Stimulated activated CD4-positive, alpha-beta T cell treated with anti-CD3 and anti-CD28 coated beads, Interleukin-2, amount 100 ng/mL, for 4 hours (primary cell): ENCODE results near the gene DERL3.

Source experiments
- DNase-seq: peaks from one replicate; pipeline ENCODE4 v3.0.0-alpha.2; 2020; ENCODE audit warnings: low read depth

Gene DERL3

DNA sequence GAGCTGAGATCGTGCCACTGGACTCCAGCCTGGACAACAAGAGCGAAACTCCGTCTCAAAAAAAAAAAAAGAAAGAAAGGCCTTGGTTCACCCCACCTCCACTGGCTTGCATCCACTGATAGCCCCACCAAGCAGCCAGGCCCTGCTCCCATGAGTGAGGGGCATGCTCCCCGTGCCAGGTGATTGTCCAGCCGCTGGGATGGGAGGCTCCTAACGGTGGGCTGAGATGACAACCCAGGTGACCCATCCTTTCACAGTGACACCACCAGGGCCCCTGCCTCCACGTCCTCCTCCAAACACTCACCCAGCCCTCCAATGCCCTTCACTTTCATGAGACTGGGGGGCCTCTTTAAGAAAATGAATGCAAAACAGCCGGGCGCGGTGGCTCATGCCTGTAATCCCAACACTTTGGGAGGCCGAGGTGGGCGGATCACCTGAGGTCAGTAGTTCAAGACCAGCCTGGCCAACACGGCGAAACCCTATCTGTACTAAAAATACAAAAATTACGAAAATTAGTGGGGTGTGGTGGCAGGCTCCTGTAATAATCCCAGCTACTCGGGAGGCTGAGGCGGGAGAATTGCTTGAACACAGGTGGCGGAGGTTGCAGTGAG lies 8.6 kb upstream of the DERL3 start:
- DNase-seq = no peak

DNA sequence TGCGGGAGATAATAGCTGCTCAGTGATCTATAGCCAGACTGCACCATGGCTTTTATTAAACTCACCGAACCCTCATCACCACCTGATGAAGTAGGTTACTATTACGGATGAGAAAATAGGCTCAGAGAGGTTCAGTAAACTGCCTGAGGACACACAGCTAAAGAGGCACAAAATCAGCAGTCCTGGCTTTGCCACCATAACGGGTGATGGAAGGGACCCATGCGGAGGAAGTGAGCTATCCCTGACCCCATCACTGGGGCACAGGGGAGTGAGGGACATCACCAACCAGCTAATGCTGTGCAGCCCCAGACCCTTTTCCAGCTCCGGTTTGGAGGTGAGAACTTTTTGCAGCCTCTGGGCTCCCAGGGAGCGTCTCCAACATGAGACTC lies 7.3 kb upstream of the DERL3 start:
- DNase-seq = no peak

DNA sequence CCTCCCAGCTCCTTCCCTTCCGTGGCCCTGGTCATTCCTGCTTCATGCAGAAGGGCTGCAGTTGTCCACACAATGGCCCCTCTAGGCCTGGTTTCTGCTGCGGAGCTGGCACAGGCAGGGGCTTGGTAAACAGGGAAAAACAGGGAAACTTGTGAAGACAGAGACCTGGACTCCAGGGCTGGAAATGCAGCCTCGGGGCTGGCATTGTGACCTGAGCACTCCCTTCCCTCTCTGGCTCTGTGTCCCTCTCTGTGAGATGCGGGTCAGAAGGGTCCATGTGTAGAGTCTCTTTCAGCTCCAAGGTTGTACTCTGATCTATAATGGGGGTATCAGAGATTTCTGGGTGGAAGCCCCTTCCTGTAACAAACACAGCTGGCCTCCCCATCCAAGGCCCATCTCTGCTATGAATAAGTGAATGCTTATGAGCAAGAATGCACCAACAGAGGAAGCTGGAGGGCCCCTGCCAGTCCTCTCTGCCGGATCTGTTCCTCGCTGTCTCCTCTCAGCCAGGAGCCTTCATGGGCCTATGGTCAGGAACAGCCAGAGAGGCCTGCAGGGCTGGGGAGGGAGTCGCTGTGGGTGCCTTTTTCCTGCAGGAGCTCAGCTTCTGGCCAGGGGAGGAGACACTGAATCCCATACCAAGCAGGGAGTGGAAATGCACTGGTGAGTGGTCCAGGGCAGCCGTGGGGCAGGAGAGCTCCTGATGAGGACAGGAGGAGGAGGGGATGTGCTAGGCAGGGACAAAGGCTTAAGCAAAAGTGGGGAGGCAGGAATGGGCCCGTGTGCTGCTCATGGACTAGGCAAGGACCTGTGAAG lies 6.7 kb upstream of the DERL3 start:
- DNase-seq = no peak

DNA sequence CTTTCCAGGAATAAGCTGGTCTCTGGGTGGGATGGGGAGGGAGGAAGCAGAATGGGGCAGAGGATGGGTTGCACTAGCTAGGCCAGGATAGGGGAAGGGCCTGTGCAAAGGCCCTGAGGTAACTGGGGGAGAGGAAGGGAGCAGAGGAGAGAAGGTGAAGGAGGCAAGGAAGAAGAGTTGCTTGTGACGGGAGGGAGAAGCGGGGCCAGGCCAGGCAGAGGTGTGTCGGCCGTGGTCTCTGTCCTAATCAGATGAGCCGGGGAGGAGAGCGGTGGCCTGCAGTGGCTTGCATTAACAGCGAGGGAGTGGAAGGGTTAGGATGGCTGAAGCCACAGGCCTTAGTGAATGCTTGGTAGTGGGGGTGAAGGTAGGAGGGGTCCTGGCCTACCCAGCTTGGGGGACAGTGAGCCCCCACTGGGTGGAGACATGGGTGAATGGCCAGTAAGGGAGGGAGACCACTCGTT lies 6.0 kb upstream of the DERL3 start:
- DNase-seq = no peak

DNA sequence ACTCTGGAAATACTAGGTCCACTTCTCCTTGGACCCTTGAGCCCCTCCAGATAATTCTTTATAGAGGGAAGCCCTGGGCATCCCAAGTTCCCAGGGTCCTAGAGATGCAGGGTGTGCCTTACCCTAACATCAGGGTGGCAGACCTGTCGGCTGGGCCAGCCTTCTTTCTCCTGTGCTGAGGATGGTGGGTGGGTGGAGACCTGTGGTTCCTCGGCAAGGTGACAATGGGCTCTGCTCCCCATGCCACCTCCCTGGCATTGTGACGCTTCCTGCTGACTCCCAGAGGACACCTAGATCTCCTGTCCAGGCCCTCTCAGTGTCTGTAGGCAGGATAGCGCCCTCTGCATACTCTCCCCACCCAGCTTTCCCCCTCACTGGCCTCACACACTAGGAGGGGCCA lies 3.8 kb upstream of the DERL3 start:
- DNase-seq = no peak

DNA sequence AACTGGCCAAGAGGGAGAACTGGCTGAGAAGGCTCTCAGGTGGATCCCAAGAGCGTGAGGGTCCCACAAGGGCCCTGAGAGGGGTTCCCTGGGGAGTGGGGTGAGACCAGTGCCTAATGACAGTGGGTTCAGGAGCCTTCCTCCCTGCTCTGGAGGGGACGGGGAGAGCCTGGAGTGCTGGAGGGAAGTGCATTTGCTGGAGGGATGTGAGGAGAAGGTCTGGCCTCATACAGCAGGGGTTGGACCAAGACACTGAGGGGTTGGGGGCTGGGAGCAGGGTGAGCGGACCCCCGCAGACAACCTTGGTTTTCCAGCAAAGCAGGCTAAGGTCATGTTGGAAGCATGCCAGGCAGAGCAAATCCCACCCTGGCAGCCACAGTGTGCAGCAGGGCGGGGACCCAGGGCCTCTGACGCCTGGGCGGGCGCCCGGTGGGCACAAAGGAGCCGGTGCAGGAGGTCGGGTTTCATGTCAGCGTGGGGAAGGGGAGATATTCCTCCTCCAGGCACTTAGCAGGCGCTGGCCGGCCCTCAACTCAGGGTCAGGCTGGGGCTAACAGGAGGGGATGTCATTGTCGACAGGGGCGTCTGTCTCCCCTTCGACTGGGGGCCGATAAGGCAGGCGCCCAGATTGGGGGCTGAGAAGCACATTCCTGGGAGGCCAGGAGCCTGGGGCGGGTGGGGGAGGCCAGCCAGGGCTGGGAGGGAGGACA lies 3.1 kb upstream of the DERL3 start:
- DNase-seq = no peak

DNA sequence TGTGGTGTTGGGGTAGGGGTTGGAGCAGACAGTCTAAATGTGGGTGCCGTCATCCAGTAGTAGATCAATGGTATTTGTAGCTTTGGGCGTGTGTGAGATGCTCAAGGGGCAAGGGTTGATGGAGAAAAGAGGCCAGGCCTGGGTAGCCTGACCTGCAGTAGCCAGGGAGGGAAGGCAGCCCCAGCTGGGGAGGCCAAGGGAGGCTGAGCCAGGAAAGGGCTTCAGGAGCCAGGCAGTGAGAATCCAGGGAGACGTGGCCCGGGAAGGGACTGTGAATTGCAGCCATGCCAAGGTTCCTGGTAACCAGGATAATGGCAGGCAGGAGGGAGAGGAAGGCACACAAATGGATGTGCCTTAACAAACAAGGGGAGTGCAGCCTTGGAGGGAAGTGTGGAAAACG lies 2.5 kb upstream of the DERL3 start:
- no peak for DNase-seq

DNA sequence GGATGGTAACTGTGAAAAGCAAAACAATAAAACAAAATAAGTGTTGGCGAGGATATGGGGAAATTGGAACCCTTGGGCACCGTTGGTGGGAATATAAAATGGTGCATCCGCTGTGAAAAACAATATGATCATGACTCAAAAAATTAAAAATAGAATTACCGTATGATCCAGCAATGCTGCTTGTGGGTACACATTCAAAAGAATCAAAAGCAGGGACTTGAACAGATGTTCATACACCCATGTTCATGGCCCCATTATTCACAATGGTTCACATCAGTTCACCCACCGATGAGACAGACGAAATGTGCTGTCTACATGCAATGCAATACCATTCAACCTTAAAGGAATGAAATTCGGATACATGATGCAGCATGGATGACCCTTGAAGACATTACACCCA lies 1.2 kb upstream of the DERL3 start:
- no peak for DNase-seq

DNA sequence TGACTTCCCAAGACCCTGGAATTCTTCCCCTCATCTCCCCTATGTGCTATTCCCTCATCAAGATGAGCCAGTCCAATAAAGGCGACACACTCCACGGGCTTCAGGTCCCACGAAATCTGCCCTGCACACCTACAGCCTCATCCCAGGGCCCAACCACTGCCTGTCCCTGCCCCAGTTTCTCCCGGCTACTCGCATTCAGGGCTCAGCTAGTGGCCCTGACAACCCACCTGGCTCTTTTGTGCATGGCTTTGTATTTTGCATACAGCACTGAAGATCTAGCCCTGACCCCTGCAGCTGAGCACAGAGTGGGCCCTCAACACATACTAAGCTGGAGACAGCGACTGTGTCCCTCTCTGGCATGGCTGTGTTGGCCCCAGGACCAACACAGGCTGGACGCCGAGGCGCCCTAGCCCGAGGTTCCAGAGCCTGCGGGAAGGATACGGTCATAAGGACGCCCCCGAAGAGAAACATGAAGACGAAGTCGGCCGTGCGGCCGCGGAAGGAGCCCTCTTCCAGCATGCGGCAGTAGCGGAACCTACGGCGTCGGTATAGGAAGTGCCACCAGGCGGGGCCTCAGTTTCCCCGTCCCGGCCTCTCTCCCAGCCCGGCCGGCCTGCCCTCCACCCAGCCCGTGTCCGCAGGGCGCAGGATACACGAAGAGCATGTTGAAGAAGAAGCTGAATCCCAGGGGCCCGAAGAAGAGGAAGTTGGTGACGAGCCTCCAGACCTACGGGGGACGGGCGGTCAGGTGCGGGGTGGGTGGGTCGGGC lies 710 bp downstream of the DERL3 start:
- no peak for DNase-seq

DNA sequence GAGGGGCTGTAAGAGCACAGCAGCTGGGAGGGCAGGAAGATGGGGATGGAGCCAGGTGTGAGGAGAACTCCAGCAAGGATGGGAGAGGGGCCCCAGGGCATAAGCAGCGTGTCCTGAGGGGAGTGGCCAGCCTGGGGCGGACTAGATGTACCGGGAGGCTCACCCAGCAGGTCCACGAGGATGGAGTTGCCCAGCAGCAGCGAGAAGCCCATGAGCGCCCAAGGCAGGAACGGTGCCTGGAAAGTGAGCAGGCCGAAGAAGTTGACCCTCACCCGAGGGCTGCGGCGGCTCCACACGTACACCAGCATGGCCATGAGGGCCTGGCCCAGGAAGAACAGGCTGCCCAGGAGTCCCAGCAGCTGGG lies 1.3 kb downstream of the DERL3 start:
- DNase-seq = no peak

DNA sequence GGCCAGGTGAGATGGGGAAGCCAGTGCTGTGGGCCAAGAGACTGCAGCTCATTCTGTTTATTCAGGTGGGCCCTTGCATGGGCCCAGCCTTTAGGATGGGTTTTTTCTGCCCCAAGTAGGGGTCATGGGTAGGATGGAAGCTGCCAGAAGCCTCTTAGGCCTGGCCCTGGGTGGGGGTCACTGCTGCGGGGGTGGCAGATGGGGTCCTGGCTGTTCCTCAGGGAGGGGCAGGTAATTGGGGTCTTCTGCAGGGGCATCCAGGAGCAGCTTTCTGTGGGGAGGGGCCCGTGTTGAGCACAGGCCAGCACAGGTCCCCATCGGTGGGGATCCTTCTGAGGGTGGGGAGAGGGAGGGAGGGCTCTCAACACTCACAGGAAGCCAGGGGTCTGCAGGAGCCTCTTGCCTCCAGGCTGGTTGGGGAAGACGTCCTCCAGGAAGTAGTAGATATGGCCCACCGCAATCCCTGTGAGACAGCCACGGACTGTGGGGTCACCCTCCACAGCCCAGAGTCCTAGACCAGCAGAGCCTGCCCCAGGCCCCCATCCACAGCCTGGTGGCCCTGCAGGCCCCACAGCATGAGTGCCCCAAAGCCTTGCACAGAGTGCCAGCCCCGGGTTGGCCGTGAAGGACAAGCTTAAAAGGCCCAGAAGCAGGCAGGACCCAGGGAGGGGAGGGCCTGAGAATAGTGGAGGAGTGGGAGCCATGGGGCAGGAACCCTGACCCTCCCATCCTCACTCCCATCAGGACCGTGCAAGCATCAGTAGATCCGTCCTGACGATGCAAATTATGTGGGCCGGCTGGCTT lies 1.9 kb downstream of the DERL3 start:
- no peak for DNase-seq

DNA sequence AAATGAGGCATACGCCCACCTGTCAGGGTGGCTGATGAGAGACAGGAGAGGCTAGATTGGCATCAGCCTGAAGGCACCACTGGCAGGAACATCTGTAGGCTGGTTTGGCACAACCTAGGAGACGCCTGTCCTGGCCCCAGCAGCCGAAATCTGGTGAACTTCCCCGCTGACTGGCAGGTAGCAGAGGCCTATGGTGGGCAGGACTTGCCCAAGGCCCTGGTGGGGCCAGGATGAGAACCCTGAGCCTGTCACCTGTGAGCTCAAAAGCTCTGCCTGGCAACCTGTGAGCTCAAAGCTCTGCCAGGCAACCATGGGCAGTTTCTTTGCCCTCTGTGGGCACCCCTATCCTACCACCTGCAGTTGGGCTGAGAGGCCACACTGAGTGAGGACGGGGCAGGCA lies 2.5 kb downstream of the DERL3 start:
- DNase-seq = no peak

DNA sequence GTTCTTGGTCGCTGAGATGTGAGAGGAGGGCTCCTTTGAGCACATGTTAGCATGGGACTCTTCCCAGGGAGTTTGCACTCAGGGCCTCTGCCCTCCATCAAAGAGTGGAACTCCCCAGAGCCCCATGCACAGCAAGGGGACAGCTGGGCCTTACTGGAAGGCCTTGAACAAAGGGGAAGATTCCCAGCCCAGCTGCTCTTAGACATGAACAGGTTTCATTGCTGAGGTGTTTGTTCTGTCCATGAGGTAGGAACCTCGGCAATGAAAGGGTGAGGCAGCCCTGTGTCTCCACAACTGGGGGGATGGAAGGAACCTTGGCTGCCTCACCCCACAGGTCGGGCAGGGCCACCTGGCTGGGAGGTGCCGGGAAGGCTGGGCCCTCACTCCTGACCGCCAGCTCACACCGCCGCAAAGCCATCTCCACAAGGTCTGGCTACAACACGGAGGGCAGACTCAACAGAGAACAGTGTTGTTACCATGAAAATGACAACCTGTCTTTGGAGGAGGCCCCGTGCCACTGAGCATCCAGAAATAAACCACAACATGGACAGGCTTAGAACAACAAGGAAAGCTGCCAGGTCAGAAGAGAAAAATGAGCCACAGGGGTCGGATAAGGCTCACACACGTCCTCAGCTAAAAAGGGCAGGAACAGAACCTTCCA lies 3.2 kb downstream of the DERL3 start:
- no peak for DNase-seq

DNA sequence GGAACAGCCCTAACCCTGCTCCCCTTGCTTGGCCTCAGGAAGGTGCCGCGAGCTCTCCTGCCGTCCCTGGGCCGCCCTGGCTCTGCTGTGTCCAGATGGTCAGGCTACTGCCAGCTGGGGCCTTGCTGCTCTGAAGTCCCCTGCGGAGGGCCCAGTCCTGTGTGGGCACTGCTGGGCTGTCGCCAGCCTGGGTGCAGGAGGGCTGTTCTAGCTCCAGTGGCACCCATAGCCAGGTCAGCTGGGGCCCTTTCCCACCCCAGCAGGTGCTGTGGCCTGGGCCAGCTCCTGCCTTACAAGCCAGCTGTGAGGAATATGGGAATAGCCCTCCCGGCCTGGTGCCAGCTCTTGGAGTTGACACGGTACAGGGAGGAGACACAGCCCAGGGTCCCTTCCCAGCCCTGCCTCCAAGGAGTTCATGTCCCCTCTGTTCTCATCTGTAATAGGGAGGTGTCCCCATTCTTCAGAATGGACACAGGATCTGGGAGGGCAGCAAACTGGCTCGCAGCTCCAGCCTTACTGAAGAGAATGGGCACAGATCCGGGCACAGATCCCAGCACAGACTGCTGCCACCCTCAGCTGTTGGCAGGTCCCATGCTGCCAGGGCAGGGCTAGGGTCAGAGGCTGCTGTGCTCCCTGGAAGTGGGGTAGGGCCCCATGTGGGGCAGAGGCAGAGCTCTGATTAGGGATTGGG lies 3.9 kb downstream of the DERL3 start:
- DNase-seq = no peak

DNA sequence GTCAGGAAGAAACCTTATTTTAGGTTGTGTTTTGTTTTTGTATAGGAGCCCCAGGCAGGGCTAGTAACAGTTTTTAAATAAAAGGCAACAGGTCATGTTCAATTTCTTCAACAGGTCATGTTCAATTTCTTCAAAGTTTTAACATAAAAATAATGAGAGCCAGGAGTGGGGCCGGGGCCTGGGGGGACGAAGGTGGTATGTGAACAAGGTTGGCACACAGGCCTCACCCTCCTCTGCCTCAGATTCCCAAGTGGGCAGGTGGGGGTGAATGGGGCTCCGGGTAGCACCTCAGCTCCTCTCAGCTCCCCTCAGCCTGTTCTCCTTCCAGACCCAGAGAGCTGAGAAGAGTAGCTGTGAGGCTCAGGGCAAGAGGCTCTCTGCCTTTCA lies 4.4 kb downstream of the DERL3 start:
- DNase-seq = no peak

DNA sequence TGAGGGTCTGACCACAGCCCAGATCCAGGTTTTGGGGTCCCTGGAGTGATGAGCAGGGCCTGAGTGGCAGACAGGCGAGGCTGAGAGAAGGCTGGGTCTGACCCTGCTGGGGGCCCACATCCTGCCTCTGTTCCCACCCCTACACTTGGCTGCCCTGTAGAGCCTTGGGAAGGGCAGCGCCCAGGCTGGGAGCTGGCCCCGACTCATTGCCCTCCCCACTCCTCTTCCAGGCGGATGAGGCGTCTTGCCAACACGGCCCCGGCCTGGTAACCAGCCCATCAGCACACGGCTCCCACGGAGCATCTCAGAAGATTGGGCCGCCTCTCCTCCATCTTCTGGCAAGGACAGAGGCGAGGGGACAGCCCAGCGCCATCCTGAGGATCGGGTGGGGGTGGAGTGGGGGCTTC lies 4.9 kb downstream of the DERL3 start:
- DNase-seq = no peak

DNA sequence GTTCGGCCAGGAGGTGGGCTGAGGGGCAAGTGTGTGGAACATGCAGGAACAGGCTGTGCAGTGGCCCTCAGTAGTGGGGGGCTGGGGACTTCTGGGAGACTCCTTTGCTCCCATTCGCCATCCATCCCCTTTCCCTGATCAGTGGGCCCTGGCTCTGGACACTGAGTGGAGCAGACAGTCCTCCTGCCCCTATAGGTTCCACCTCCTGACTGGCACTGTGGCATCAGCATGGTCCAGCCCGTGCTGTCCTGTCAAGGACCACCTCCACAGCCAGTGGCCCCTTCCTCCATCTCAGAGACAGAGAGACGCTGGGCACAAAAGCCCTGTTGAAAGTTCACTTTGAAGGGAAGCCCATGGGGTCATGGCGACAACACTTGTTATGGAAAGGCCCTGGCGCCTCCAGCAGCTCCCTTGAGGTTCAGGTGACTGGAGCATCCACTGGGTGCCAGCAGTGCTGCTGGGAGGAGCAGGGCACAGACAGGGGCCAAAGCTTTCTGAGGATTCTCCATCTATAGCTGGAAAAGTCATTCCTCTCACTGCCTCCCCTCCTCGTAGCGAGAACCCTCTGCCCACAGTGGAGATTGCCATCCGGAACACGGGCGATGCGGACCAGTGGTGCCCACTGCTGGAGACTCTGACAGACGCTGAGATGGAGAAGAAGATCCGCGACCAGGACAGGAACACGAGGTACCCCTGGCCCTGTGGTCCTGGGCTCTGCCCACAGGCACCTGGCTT lies 5.6 kb downstream of the DERL3 start:
- DNase-seq = no peak

DNA sequence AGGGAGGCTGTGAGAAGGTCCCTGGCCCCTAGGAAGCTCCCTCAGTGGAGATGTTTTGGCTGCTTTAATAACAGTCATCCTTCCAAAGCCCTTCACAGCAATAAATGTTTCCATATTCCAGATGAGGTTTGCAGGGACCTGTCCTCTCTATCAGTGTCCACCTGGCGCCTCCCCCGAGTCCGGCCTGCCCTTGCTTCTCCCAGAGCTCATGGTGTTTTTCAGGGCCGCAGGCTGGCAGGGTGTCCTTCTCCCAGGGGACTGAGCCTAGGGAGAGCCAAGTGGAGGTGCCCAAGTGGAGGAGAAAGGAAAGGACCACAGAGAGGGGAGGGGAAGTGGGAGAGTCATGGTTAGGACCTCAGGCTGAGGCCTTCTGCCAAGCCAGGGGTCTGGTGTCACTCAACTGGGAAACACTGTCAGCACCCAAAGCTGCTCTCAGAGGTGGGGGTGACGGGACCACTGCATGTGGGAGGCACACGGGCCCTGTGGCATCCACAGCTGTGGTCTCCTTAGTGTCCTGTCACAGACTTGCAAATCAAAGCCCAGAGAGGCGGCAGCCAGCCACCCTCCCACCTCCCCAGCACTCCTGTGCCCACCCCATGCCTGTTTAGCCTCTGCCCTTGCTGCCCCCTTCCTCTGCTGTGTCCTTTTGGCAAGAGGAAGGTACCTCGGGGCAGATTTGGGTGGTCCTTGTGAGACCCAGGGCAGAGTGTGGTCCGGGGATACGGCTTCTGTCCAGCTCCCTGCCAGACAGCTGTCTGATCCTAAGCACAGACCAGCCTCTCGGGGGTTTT lies 6.4 kb downstream of the DERL3 start:
- no peak for DNase-seq

DNA sequence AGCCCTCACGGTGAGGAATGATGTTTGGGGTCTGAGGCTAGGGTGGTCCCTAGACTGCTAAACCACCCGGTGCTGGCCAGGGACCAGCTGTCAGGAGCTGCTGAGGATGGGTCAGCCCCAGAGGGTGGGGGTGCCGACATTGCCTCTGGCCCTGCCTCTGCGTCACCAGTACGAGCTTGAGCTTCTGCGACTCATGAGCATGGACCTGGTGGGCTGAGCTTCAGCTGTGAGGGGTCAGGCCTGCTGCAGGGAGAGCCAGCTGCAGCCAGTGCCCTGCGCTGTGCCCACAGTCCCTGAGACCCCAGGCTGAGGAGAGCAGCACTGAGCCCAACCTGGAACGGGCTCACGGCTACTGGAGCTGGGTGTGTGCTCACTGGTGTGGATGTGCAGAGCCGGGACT lies 7.0 kb downstream of the DERL3 start:
- no peak for DNase-seq
